Esophagus squamous epithelium (tissue), 4 donors: Measurements from ENCODE around the gene ORAI3.

ENCODE experiments used
- CTCF ChIP-seq, 6 experiments: fragments of 450-650 bp in 4 of 6; fragments of 200-600 bp in 2 of 6; sonication (generic) in 2 of 6; IDR thresholded peaks; one replicate each; pipeline ENCODE4 v1.5.1; 2016 to 2019; ENCODE audit warnings: antibody characterized with exemption in 6 of 6, mild to moderate bottlenecking in 4 of 6, moderate library complexity in 4 of 6
- POLR2A ChIP-seq, 4 donors: fragments of 450-650 bp; IDR thresholded peaks; one replicate each; pipeline ENCODE4 v1.6.1; 2017; ENCODE audit warnings: antibody characterized with exemption in 4 of 4, mild to moderate bottlenecking in 4 of 4, moderate library complexity in 3 of 4

DNA sequence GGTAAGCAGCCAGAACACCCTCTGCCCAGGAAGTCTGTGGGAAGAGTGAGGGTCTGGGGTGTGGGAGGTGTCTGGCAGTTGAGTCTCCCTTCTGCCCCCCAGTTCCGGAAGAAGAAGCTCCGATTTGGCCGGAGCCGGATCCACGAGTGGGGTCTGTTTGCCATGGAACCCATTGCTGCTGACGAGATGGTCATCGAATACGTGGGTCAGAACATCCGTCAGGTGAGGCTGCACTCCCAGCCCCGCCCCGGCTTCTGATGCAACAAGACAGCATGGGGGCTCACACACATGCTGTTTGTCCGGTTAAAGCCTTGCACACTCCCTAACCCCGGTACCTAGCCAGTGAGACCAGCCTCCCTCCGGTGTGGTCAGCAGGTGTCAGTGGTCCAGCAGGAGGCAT, 32.1 kb downstream of the ORAI3 start:
- TF ChIP-seq CTCF (IDR thresholded peaks at IDR 0.05) (no peak), POLR2A (IDR thresholded peaks at IDR 0.05) (no peak)
